Measurements from ENCODE around the gene ST3GAL3. TPM values are rescaled to one million over a fixed set of nuclear protein-coding genes. Genes with fewer than 3 reads are reported as not detected.

ST3GAL3 gene
- total and polyA plus RNA-seq, 7 donors: 22.2 to 53.2 (median 44.5) TPM

DNA sequence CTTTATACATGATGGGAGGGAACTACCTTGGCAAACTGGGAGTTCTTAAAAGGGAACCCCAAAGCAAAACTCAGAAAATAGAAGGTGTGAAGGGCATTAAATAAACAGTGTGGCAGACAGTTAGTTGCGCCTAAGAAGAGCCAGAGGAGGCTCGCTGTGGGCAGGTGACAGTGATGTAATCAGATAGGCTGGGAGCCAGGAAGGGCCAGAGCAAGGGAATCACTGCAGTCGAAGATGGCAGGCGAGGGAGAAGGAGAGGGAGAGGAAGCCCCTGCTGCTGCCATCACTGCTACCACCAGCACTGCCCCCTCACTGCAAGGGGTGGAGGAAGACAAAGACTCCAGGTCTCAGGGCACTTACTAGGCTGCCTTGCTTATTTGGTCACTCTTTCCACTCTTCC lies 97.2 kb downstream of the ST3GAL3 start:
- Histone ChIP-seq H3K27me3 (ENCODE audit: insufficient read depth in 3 of 3, low read length in 2 of 3) (no peaks in the 10 kb centered on the region), H3K36me3 (ENCODE audit: insufficient read depth in 1 of 2, low read depth in 1 of 2) (peaks cover 0 to 4% of the 10 kb centered on the region in 2 donors), H3K27ac (no peak overlapping the region), H3K9me3 (no peaks in the 10 kb centered on the region), H3K4me1 (no peaks in the 10 kb centered on the region), H3K4me3 (no peak overlapping the region)
- DNase-seq (no peak), ATAC-seq (no peak)
- intact Hi-C loops (cut with DNase I): no loop called here
- TF ChIP-seq, protein P1, sequence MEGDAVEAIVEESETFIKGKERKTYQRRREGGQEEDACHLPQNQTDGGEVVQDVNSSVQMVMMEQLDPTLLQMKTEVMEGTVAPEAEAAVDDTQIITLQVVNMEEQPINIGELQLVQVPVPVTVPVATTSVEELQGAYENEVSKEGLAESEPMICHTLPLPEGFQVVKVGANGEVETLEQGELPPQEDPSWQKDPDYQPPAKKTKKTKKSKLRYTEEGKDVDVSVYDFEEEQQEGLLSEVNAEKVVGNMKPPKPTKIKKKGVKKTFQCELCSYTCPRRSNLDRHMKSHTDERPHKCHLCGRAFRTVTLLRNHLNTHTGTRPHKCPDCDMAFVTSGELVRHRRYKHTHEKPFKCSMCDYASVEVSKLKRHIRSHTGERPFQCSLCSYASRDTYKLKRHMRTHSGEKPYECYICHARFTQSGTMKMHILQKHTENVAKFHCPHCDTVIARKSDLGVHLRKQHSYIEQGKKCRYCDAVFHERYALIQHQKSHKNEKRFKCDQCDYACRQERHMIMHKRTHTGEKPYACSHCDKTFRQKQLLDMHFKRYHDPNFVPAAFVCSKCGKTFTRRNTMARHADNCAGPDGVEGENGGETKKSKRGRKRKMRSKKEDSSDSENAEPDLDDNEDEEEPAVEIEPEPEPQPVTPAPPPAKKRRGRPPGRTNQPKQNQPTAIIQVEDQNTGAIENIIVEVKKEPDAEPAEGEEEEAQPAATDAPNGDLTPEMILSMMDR (IDR thresholded peaks at IDR 0.05): no peak
- 65 to 83% (median 82%) methylated on average over 3 to 4 of the region's 4 CpGs for WGBS, 3 donors

DNA sequence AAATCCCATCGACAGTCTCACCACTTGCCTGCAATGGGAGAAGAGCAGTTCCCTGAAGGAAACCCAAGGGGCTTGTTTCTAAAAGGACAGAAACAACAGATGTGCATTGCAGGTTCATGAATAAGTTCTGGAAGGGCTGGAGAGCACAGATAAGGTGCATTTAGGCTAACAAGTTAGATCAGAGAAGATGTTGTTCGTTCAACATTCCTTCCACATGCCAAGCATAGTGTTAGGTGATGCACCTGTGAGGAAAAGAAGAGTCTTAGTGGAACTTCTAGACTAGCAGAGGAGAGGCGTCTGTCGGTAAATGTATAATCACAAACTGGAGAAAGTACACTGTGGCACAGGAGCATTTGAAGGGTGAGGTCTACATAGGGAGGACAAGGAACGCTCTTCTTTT lies 98.0 kb downstream of the ST3GAL3 start:
- 95 to 97% (median 96%) methylated on average over 5 of the region's 5 CpGs for WGBS, 3 donors
- Histone ChIP-seq H3K27me3 (ENCODE audit: insufficient read depth in 3 of 3, low read length in 2 of 3) (no peaks in the 10 kb centered on the region), H3K4me3 (no peak overlapping the region), H3K4me1 (no peaks in the 10 kb centered on the region), H3K27ac (no peak overlapping the region), H3K9me3 (no peaks in the 10 kb centered on the region), H3K36me3 (ENCODE audit: insufficient read depth in 1 of 2, low read depth in 1 of 2) (peaks cover 0 to 4% of the 10 kb centered on the region in 2 donors)
- intact Hi-C loops (cut with DNase I): no loop called here
- TF ChIP-seq, protein P1 (IDR thresholded peaks at IDR 0.05): no peak
- ATAC-seq: no peak
- no peak for DNase-seq

DNA sequence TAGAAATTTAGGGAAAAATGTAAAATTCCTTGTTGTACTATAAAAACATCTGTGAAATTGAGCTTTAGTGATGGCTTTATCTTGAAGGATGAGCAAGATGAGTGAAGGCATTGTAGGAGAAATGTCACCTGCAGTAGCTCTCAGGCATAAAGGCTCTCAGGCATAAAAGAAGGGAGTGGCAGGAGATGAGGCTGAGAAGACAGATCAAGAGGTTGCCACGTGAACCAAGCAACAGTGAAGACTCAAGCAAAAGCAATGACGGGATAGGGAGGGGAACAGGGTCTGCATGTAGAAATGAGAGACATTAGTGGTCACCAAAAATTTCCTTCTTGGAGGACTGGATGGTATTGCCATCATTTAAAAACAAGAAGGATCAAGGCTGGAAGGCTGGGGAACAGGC lies 98.8 kb downstream of the ST3GAL3 start:
- Histone ChIP-seq H3K27ac (no peak overlapping the region), H3K27me3 (ENCODE audit: insufficient read depth in 3 of 3, low read length in 2 of 3) (no peaks in the 10 kb centered on the region), H3K4me3 (no peak overlapping the region), H3K4me1 (no peaks in the 10 kb centered on the region), H3K9me3 (no peaks in the 10 kb centered on the region), H3K36me3 (ENCODE audit: insufficient read depth in 1 of 2, low read depth in 1 of 2) (peaks cover 0 to 4% of the 10 kb centered on the region in 2 donors)
- WGBS, 3 donors: 95 to 98% (median 97%) methylated on average over 2 of the region's 2 CpGs
- ATAC-seq (no peak), DNase-seq (no peak)
- intact Hi-C loops (cut with DNase I): no loop called here
- TF ChIP-seq, protein P1 (IDR thresholded peaks at IDR 0.05): no peak

DNA sequence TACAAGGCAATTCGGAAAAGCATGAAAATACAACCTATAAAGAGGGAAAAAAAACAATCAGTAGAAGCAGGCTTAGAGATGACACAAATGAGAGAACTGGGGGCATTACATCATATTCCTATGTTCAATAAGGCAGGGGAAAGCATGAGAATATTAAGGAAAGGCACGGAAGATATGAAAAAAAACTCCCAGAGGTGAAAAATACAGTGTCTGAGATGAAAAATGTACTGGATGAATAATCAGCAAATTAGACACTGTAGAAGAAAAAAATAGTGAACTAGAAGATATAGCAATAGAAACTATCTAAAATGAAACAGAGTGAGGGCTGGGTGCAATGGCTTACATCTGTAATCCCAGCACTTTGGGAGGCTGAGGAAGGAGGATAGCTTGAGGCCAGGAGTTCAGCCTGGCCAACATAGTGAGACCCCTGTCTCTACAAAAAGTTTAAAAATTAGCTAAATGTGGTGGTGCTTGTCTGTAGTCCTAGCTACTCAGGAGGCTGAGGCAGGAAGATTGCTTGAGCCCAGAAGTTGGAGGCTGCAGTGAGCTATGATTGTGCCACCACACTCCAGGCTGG lies 101.8 kb downstream of the ST3GAL3 start:
- intact Hi-C loops (cut with DNase I): no loop called here
- no peak for DNase-seq
- Histone ChIP-seq H3K27me3 (ENCODE audit: insufficient read depth in 3 of 3, low read length in 2 of 3) (no peaks in the 10 kb centered on the region), H3K9me3 (no peaks in the 10 kb centered on the region), H3K27ac (no peak overlapping the region), H3K4me3 (no peak overlapping the region), H3K36me3 (ENCODE audit: insufficient read depth in 1 of 2, low read depth in 1 of 2) (no peaks in the 10 kb centered on the region), H3K4me1 (no peaks in the 10 kb centered on the region)
- TF ChIP-seq, protein P1 (IDR thresholded peaks at IDR 0.05): no peak
- no peak for ATAC-seq
- 98 to 100% (median 100%) methylated on average over 2 of the region's 2 CpGs for WGBS, 3 donors

DNA sequence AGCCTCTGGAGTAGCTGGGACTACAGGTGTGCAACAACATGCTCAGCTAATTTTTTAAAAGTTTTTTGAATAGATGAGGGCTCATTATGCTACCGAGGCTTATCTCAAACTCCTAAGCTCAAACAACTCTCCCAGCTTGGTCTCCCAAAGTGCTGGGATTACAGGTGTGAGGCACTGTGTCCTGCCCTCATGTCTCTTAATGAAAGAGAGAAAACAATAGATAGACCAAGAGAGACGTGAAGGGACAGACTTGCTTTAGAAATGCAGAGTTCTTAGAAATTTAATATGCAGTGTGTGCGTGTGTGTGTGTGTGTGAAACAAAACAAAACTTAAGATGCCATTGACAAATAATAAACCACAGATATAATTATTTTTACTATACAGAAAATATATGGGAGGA lies 105.2 kb downstream of the ST3GAL3 start:
- ATAC-seq (no peak), DNase-seq (no peak)
- H3K9me3 ChIP-seq: no peaks in the 10 kb centered on the region
- H3K27ac ChIP-seq: no peak overlapping the region
- H3K36me3 ChIP-seq (ENCODE audit: insufficient read depth in 1 of 2, low read depth in 1 of 2): peaks cover 0 to 24% of the 10 kb centered on the region in 2 donors
- WGBS, 3 donors: 88 to 89% (median 88%) methylated on average over 3 of the region's 3 CpGs
- H3K4me1 ChIP-seq: no peaks in the 10 kb centered on the region
- TF ChIP-seq, protein P1 (IDR thresholded peaks at IDR 0.05): no peak
- H3K4me3 ChIP-seq: no peak overlapping the region
- no peaks in the 10 kb centered on the region for H3K27me3 ChIP-seq (ENCODE audit: insufficient read depth in 3 of 3, low read length in 2 of 3)
- intact Hi-C loops (cut with DNase I): no loop called here

Data from psoas muscle (tissue), 8 donors.